Epithelial cell of esophagus (primary cell): ENCODE measurements around the gene SLX4.

Source experiments
- DNase-seq: peaks from one replicate; pipeline ENCODE4 v3.0.0; 2010; ENCODE audit warnings: low read depth
- H3K4me3 ChIP-seq: 2 replicates; pipeline ENCODE4 v1.5.1; 2011; ENCODE audit warnings: mild to moderate bottlenecking, low read length, control low read depth
- TF ChIP-seq, protein P1 (sequence below): IDR thresholded peaks from 2 replicates; pipeline ENCODE4 v1.5.1; 2011; ENCODE audit warnings: low read depth, mild to moderate bottlenecking, low read length, control low read depth, inconsistent platforms; ENCODE audit not compliant: insufficient read depth; ENCODE audit errors: missing control alignments

SLX4 gene

DNA sequence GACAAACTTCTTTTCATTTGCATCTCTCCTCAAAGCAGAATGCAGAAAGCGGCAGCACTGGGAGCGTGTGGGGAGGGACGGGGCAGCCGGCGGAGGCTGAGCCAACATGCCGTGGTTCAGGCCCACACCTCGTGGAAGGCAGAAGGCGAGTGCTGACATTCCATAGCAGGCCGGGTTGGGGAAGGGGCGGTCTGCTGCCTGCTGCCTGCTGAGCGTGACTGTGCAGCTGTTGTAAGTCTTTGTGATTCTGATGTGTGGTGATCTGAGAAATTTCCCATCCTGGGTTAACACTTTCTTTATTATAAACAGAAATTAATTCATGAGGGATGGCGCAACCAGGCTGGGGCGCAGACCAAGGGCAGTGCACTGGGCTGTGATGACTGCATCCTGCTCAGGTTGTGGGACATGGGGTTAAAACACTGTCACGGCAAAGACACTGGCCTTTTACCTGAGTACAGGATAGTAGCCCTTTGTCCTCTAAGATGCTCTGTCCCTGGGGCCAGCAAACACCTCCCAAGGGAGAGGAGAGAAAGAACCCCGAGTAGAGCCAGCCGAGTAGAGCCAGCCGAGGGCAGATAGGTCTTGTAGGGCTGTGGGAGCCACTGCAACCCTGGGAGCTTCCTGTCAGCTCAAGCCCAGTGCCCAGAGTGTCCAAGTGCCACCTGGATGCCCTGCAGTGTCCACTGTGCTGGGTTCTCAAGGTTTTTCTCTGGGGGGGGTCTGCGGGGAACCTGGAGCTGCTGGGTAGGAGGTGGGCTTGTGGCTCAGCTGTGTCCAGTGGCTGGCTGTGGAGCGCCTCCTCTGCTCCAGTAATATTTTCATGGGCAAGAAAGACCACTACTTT, 34.3 kb upstream of the SLX4 start:
- TF ChIP-seq, protein P1, sequence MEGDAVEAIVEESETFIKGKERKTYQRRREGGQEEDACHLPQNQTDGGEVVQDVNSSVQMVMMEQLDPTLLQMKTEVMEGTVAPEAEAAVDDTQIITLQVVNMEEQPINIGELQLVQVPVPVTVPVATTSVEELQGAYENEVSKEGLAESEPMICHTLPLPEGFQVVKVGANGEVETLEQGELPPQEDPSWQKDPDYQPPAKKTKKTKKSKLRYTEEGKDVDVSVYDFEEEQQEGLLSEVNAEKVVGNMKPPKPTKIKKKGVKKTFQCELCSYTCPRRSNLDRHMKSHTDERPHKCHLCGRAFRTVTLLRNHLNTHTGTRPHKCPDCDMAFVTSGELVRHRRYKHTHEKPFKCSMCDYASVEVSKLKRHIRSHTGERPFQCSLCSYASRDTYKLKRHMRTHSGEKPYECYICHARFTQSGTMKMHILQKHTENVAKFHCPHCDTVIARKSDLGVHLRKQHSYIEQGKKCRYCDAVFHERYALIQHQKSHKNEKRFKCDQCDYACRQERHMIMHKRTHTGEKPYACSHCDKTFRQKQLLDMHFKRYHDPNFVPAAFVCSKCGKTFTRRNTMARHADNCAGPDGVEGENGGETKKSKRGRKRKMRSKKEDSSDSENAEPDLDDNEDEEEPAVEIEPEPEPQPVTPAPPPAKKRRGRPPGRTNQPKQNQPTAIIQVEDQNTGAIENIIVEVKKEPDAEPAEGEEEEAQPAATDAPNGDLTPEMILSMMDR: no peak
- H3K4me3 ChIP-seq: no peak overlapping the region
- DNase-seq: no peak

DNA sequence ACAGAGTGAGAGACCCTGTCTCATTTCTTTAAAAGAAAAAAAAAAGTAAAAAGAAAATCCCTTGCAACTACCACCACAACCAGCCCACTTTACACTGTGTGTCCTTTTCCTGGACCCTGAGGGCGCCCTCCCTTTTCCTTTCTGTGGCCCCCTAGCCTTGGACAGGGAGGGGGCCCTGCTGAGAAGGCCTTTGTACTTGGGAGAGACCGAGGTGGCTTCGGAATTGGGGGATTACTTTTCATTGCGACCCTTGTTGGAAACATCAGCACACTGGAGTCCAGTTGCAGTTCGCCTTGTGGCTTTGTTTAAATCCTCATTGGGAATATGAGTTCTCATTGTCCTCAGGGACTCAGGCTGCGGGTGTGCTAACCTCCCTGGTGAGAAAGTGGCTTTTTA, 33.7 kb upstream of the SLX4 start:
- no peak overlapping the region for H3K4me3 ChIP-seq
- DNase-seq: no peak
- TF ChIP-seq, protein P1: no peak

- TF ChIP-seq, protein P1: no peak
- peak overlapping the region; percentile 19 for H3K4me3 ChIP-seq
- no peak for DNase-seq
These were observed 31.8 kb upstream of the SLX4 start for GRCh38 chr16:3643095-3643730.

DNA sequence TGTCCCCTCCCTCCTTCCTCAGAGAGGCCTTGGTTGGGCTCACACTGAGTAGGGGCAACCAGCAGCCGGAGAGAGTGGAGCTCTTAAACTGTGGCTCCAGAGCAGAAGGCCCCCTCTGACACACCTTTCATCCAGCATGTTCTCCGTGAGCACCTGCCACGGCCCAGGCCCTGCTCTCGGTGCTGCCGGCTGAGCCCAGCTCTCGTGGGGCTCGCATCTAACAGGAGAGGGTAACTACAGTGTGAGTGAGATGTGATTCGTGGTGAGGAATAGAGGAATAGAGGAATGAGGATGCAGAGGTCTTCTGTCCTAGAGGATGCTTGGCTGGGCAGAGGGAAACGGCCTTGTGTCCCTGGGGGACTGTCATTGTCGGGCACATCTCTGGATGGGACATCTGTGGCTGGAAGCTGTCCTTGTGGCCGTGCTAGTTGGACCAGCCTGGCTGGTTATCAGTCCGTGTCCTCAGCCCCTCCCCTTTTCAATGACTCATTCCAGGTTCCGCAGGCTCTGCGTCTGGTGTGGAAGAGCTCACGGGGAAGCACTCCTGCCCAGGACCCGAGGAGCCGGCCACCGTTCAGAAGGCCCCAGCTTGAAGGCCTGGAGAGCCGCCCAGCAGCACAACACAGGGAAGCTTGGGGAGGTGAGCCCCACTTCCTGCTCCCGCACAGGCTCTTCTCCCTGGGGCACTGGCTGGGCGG, 31.1 kb upstream of the SLX4 start:
- H3K4me3 ChIP-seq: peak overlapping the region; percentile 19
- peak; percentile 84 for DNase-seq
- TF ChIP-seq, protein P1: no peak

GRCh38 chr16:3641801-3642396, 30.5 kb upstream of the SLX4 start:
- TF ChIP-seq, protein P1: no peak
- no peak for DNase-seq
- no peak overlapping the region for H3K4me3 ChIP-seq

- no peak overlapping the region for H3K4me3 ChIP-seq
- TF ChIP-seq, protein P1: no peak
- DNase-seq: no peak
These were observed 29.5 kb upstream of the SLX4 start for GRCh38 chr16:3640632-3641501.
